Sigmoid colon (tissue), 4 donors: ENCODE data around the gene SYAP1.

Experiments used
- CTCF ChIP-seq, 4 experiments: fragments of 450-650 bp in 3 of 4; fragments of 200-600 bp in 1 of 4; IDR thresholded peaks; one replicate each; pipeline ENCODE4 v1.5.1; 2016 to 2019; ENCODE audit warnings: antibody characterized with exemption in 4 of 4, mild to moderate bottlenecking in 3 of 4, moderate library complexity in 2 of 4
- EP300 ChIP-seq, 4 donors: sonication (generic); formaldehyde crosslinking; IDR thresholded peaks; one replicate each; pipeline ENCODE4 v1.6.1; 2017; ENCODE audit warnings: antibody characterized with exemption in 4 of 4
- POLR2A ChIP-seq, 2 donors: fragments of 450-650 bp; IDR thresholded peaks; one replicate each; pipeline ENCODE4 v1.6.1; 2016; ENCODE audit warnings: antibody characterized with exemption in 2 of 2, mild to moderate bottlenecking in 2 of 2, moderate library complexity in 2 of 2
- POLR2AphosphoS5 ChIP-seq, 4 donors: sonication (generic); formaldehyde crosslinking; IDR thresholded peaks; one replicate each; pipeline ENCODE4 v1.6.1; 2017; ENCODE audit warnings: antibody characterized with exemption in 4 of 4

GRCh38 chrX:16705370-16705769 is 14.0 kb upstream of the SYAP1 start:
- TF ChIP-seq POLR2AphosphoS5 (IDR thresholded peaks at IDR 0.05), result no peak
- TF ChIP-seq POLR2A (IDR thresholded peaks at IDR 0.05), result no peak
- no peak for TF ChIP-seq CTCF (IDR thresholded peaks at IDR 0.05)
- TF ChIP-seq EP300 (IDR thresholded peaks at IDR 0.05), result no peak
